ENCODE measurements around the gene MAPK6. TPM values are rescaled to one million over a fixed set of nuclear protein-coding genes. Genes with fewer than 3 reads are reported as not detected.

Gene MAPK6
- polyA plus RNA-seq, 1 donor from 2014 or later, result 140 TPM

- Histone ChIP-seq H3K9me2 (ENCODE audit: insufficient read depth, low read length) (no peaks in the 10 kb centered on the region), H3K79me2 (replicated peaks; ENCODE audit: insufficient read depth, low read length) (peaks cover 21% of the 10 kb centered on the region), H3K4me2 (ENCODE audit: low read length) (no peak overlapping the region), H3K27me3 (ENCODE audit: insufficient read depth, low read depth, low read length) (no peaks in the 10 kb centered on the region), H3K36me3 (ENCODE audit: insufficient read depth, low read length) (no peaks in the 10 kb centered on the region), H3F3A (ENCODE audit: insufficient read depth, low read length, poor library complexity, severe bottlenecking) (no peaks in the 10 kb centered on the region), H3K9ac (ENCODE audit: low read length) (no peak overlapping the region), H2AFZ (ENCODE audit: low read depth, low read length) (no peak overlapping the region), H4K20me1 (ENCODE audit: insufficient read depth) (no peaks in the 10 kb centered on the region), H3K27ac (ENCODE audit: low read length) (no peak overlapping the region), H3K4me3 (ENCODE audit: low read length) (no peak overlapping the region), H3K9me3 (ENCODE audit: low read length) (no peaks in the 10 kb centered on the region)
- TF ChIP-seq EZH2 (IDR thresholded peaks at IDR 0.05; ENCODE audit: borderline replicate concordance, insufficient read depth, low read length, poor library complexity, severe bottlenecking) (no peak), EP300 (conservative IDR thresholded peaks at IDR 0.05; ENCODE audit: poor library complexity, severe bottlenecking) (no peak), POLR2AphosphoS5 (IDR thresholded peaks at IDR 0.05) (no peak), MXI1 (conservative IDR thresholded peaks at IDR 0.05; ENCODE audit: poor library complexity, severe bottlenecking) (no peak), RAD21 (conservative IDR thresholded peaks at IDR 0.05) (no peak), SMC3 (conservative IDR thresholded peaks at IDR 0.05; ENCODE audit: poor library complexity) (no peak), TAF1 (IDR thresholded peaks at IDR 0.05; ENCODE audit: low read depth) (no peak)
- TF ChIP-seq, protein P1, sequence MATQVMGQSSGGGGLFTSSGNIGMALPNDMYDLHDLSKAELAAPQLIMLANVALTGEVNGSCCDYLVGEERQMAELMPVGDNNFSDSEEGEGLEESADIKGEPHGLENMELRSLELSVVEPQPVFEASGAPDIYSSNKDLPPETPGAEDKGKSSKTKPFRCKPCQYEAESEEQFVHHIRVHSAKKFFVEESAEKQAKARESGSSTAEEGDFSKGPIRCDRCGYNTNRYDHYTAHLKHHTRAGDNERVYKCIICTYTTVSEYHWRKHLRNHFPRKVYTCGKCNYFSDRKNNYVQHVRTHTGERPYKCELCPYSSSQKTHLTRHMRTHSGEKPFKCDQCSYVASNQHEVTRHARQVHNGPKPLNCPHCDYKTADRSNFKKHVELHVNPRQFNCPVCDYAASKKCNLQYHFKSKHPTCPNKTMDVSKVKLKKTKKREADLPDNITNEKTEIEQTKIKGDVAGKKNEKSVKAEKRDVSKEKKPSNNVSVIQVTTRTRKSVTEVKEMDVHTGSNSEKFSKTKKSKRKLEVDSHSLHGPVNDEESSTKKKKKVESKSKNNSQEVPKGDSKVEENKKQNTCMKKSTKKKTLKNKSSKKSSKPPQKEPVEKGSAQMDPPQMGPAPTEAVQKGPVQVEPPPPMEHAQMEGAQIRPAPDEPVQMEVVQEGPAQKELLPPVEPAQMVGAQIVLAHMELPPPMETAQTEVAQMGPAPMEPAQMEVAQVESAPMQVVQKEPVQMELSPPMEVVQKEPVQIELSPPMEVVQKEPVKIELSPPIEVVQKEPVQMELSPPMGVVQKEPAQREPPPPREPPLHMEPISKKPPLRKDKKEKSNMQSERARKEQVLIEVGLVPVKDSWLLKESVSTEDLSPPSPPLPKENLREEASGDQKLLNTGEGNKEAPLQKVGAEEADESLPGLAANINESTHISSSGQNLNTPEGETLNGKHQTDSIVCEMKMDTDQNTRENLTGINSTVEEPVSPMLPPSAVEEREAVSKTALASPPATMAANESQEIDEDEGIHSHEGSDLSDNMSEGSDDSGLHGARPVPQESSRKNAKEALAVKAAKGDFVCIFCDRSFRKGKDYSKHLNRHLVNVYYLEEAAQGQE (IDR thresholded peaks at IDR 0.05; ENCODE audit: borderline replicate concordance), result no peak
- TF ChIP-seq, protein P2, sequence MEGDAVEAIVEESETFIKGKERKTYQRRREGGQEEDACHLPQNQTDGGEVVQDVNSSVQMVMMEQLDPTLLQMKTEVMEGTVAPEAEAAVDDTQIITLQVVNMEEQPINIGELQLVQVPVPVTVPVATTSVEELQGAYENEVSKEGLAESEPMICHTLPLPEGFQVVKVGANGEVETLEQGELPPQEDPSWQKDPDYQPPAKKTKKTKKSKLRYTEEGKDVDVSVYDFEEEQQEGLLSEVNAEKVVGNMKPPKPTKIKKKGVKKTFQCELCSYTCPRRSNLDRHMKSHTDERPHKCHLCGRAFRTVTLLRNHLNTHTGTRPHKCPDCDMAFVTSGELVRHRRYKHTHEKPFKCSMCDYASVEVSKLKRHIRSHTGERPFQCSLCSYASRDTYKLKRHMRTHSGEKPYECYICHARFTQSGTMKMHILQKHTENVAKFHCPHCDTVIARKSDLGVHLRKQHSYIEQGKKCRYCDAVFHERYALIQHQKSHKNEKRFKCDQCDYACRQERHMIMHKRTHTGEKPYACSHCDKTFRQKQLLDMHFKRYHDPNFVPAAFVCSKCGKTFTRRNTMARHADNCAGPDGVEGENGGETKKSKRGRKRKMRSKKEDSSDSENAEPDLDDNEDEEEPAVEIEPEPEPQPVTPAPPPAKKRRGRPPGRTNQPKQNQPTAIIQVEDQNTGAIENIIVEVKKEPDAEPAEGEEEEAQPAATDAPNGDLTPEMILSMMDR (IDR thresholded peaks at IDR 0.05; ENCODE audit: poor library complexity, severe bottlenecking), result no peak
Observed at GRCh38 chr15:51973775-51974174, 45.2 kb upstream of the MAPK6 start.

DNA sequence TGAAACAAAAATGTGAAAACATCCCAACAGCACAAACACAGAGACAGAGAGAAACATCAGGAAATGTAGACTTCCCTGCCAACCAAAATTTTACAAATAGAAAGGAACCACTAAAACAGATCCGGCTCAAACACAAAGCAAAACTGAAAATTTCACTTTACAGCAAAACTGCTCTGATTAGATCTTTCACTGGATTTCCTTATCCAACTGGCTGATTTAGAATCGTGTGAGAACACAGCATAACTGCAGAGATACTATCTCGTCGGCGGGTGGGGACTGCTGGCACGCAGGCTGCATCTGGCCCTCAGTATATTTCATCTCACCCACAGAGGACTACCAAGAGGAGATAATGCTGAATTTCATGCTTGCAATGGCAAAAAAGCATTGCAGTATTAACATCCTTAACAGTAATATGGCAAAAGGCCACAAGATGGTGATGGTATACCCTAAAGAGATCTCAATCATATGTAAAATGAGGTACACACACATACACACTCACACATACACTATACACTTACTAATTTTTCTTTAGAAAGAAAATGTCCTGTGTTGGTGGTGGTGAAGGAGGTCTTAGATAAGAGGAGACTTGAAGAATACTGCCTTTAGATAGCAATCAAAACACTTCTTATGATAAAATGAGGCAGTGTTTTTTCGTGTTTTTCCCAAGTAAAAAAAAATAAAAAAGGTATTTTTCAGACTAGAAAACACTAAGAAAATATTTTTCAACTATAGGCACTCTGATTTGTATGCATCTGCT lies 36.8 kb upstream of the MAPK6 start:
- peak overlapping the region; percentile 35 for H3K9ac ChIP-seq (ENCODE audit: low read length)
- no peaks in the 10 kb centered on the region for H3K9me2 ChIP-seq (ENCODE audit: insufficient read depth, low read length)
- H4K20me1 ChIP-seq (ENCODE audit: insufficient read depth), result no peaks in the 10 kb centered on the region
- peak overlapping the region; percentile 37 for H2AFZ ChIP-seq (ENCODE audit: low read depth, low read length)
- H3K27me3 ChIP-seq (ENCODE audit: insufficient read depth, low read depth, low read length), result no peaks in the 10 kb centered on the region
- no peaks in the 10 kb centered on the region for H3K79me2 ChIP-seq (replicated peaks; ENCODE audit: insufficient read depth, low read length)
- H3K4me3 ChIP-seq (ENCODE audit: low read length), result no peak overlapping the region
- no peaks in the 10 kb centered on the region for H3K9me3 ChIP-seq (ENCODE audit: low read length)
- H3K4me2 ChIP-seq (ENCODE audit: low read length), result no peak overlapping the region
- H3K27ac ChIP-seq (ENCODE audit: low read length), result no peak overlapping the region
- H3K36me3 ChIP-seq (ENCODE audit: insufficient read depth, low read length), result no peaks in the 10 kb centered on the region
- TF ChIP-seq RAD21 (conservative IDR thresholded peaks at IDR 0.05) (peak; percentile 85), SMC3 (conservative IDR thresholded peaks at IDR 0.05; ENCODE audit: poor library complexity) (peak; percentile 86)
- TF ChIP-seq, protein P1 (IDR thresholded peaks at IDR 0.05; ENCODE audit: borderline replicate concordance), result no peak
- TF ChIP-seq, protein P2 (IDR thresholded peaks at IDR 0.05; ENCODE audit: poor library complexity, severe bottlenecking), result peak; percentile 83
- H3F3A ChIP-seq (ENCODE audit: insufficient read depth, low read length, poor library complexity, severe bottlenecking), result no peaks in the 10 kb centered on the region

Data from neural cell (in vitro differentiated cells).